Mesenchymal stem cell (in vitro differentiated cells and primary cell): ENCODE data around the gene CCDC63.

ENCODE experiments used
- DNase-seq: peaks from one replicate; pipeline ENCODE4 v3.0.0-alpha.2; 2013
- H2AFZ ChIP-seq: one replicate; pipeline ENCODE4 v1.6.1; 2013; ENCODE audit warnings: low read depth, mild to moderate bottlenecking, control low read depth, inconsistent platforms, low read length, moderate library complexity
- H2AK5ac ChIP-seq: 2 replicates; pipeline ENCODE4 v1.6.1; 2013; ENCODE audit warnings: low read length, moderate library complexity, mild to moderate bottlenecking, inconsistent platforms; ENCODE audit not compliant: severe bottlenecking
- H2BK120ac ChIP-seq: one replicate; pipeline ENCODE4 v1.6.1; 2013; ENCODE audit warnings: low read depth, mild to moderate bottlenecking, inconsistent platforms, low read length, moderate library complexity
- H2BK12ac ChIP-seq, 2 experiments: one replicate each; pipeline ENCODE4 v1.6.1; 2013; ENCODE audit warnings: inconsistent platforms in 2 of 2, low read length in 2 of 2, mild to moderate bottlenecking in 2 of 2, moderate library complexity in 2 of 2, control low read depth in 1 of 2
- H2BK15ac ChIP-seq: one replicate; pipeline ENCODE4 v1.6.1; 2013; ENCODE audit warnings: mild to moderate bottlenecking, low read depth, inconsistent platforms; ENCODE audit not compliant: poor library complexity, severe bottlenecking
- H2BK5ac ChIP-seq: 2 replicates; pipeline ENCODE4 v1.6.1; 2013; ENCODE audit warnings: low read depth, mild to moderate bottlenecking, low read length, control low read depth, inconsistent platforms; ENCODE audit not compliant: poor library complexity, severe bottlenecking
- H3K14ac ChIP-seq, 2 experiments: one replicate each; pipeline ENCODE4 v1.6.1; 2013; ENCODE audit warnings: inconsistent platforms in 2 of 2, low read length in 2 of 2, control low read depth in 1 of 2, mild to moderate bottlenecking in 1 of 2, moderate library complexity in 1 of 2
- H3K18ac ChIP-seq, 2 experiments: one replicate each; pipeline ENCODE4 v1.6.1; 2013; ENCODE audit warnings: inconsistent platforms in 2 of 2, low read length in 2 of 2, control low read depth in 1 of 2, low read depth in 1 of 2, mild to moderate bottlenecking in 1 of 2
- H3K23ac ChIP-seq, 2 experiments: one replicate each; pipeline ENCODE4 v1.6.1; 2013; ENCODE audit warnings: inconsistent platforms in 2 of 2, low read length in 2 of 2, mild to moderate bottlenecking in 2 of 2, moderate library complexity in 2 of 2, control low read depth in 1 of 2
- H3K27ac ChIP-seq: 2 replicates; pipeline ENCODE4 v1.5.1; 2013; ENCODE audit warnings: mild to moderate bottlenecking, moderate library complexity, low read length, control low read depth, inconsistent platforms; ENCODE audit not compliant: poor library complexity, severe bottlenecking
- H3K27me3 ChIP-seq, 2 experiments: 2 replicates each; pipeline versions ENCODE4 v1.6.1 to v1.7.0; 2013; ENCODE audit warnings: low read length in 2 of 2, mild to moderate bottlenecking in 2 of 2, moderate library complexity in 2 of 2, control low read depth in 1 of 2, inconsistent platforms in 1 of 2; ENCODE audit not compliant: control insufficient read depth in 1 of 2, insufficient read depth in 1 of 2
- H3K36me3 ChIP-seq, 2 experiments: 2 replicates each; pipeline versions ENCODE4 v1.6.1 to v1.7.0; 2013; ENCODE audit warnings: low read length in 2 of 2, control low read depth in 1 of 2, inconsistent platforms in 1 of 2, low read depth in 1 of 2, mild to moderate bottlenecking in 1 of 2; ENCODE audit not compliant: insufficient read depth in 2 of 2, control insufficient read depth in 1 of 2
- H3K4ac ChIP-seq, 2 experiments: one replicate each; pipeline ENCODE4 v1.6.1; 2013; ENCODE audit warnings: inconsistent platforms in 2 of 2, low read length in 2 of 2, mild to moderate bottlenecking in 2 of 2, moderate library complexity in 2 of 2, control low read depth in 1 of 2, low read depth in 1 of 2
- H3K4me1 ChIP-seq: 2 replicates; pipeline ENCODE4 v1.6.1; 2013; ENCODE audit warnings: low read depth, low read length, control low read depth; ENCODE audit not compliant: control insufficient read depth, insufficient read depth
- H3K4me2 ChIP-seq: 2 replicates; pipeline ENCODE4 v1.6.1; 2013; ENCODE audit warnings: low read length, mild to moderate bottlenecking, inconsistent platforms; ENCODE audit not compliant: poor library complexity, severe bottlenecking
- H3K4me3 ChIP-seq, 2 experiments: 2 replicates each; pipeline versions ENCODE4 v1.5.1 to v1.7.0; 2013; ENCODE audit warnings: low read length in 2 of 2, mild to moderate bottlenecking in 2 of 2, control low read depth in 1 of 2, low read depth in 1 of 2; ENCODE audit not compliant: insufficient read depth in 1 of 2
- H3K79me1 ChIP-seq: replicated peaks from 2 replicates; pipeline ENCODE4 v1.6.1; 2013; ENCODE audit warnings: mild to moderate bottlenecking, control low read depth, low read length, inconsistent platforms; ENCODE audit not compliant: poor library complexity, severe bottlenecking
- H3K9ac ChIP-seq: 2 replicates; pipeline ENCODE4 v1.7.0; 2013; ENCODE audit warnings: mild to moderate bottlenecking, low read length, moderate library complexity
- H3K9me3 ChIP-seq: 2 replicates; pipeline ENCODE4 v1.7.0; 2013; ENCODE audit warnings: mild to moderate bottlenecking, low read length; ENCODE audit not compliant: control insufficient read depth
- H4K8ac ChIP-seq: one replicate; pipeline ENCODE4 v1.6.1; 2013; ENCODE audit warnings: inconsistent platforms, mild to moderate bottlenecking, low read length, moderate library complexity
- H4K91ac ChIP-seq: one replicate; pipeline ENCODE4 v1.6.1; 2013; ENCODE audit warnings: mild to moderate bottlenecking, low read length, inconsistent platforms
- WGBS: methylation state at CpG from one replicate; pipeline ENCODE4 v1.1.7; 2013; ENCODE audit warnings: mixed read lengths; 5-methylcytosine and 5-hydroxymethylcytosine counted together

Gene CCDC63

GRCh38 chr12:110934093-110934852 lies 87.5 kb downstream of the CCDC63 start:
- H3K27ac ChIP-seq = no peak overlapping the region
- H2AK5ac ChIP-seq = no peak overlapping the region
- H3K4ac ChIP-seq = no peak overlapping the region
- no peak overlapping the region for H3K4me3 ChIP-seq
- H3K4me2 ChIP-seq = no peak overlapping the region
- no peaks in the 10 kb centered on the region for H3K36me3 ChIP-seq
- H2AFZ ChIP-seq = no peak overlapping the region
- no peaks in the 10 kb centered on the region for H3K79me1 ChIP-seq
- no peak overlapping the region for H4K91ac ChIP-seq
- H3K18ac ChIP-seq = no peak overlapping the region
- no peak overlapping the region for H4K8ac ChIP-seq
- H3K9ac ChIP-seq = no peak overlapping the region
- no peak overlapping the region for H3K14ac ChIP-seq
- no peak overlapping the region for H2BK15ac ChIP-seq
- H3K9me3 ChIP-seq = no peaks in the 10 kb centered on the region
- peaks cover 2% of the 10 kb centered on the region for H3K4me1 ChIP-seq
- H2BK120ac ChIP-seq = no peak overlapping the region
- DNase-seq = no peak
- H3K27me3 ChIP-seq = peaks cover 18 to 64% of the 10 kb centered on the region in 2 experiments
- H3K23ac ChIP-seq = no peak overlapping the region
- no peak overlapping the region for H2BK12ac ChIP-seq
- WGBS = 71% methylated on average over 3 of the region's 3 CpGs
- no peak overlapping the region for H2BK5ac ChIP-seq

- no peak overlapping the region for H3K14ac ChIP-seq
- H2BK12ac ChIP-seq = no peak overlapping the region
- no peak overlapping the region for H3K27ac ChIP-seq
- H3K4me2 ChIP-seq = no peak overlapping the region
- H3K23ac ChIP-seq = no peak overlapping the region
- no peak overlapping the region for H2BK15ac ChIP-seq
- peaks cover 2% of the 10 kb centered on the region for H3K4me1 ChIP-seq
- peaks cover 18 to 61% of the 10 kb centered on the region in 2 experiments for H3K27me3 ChIP-seq
- H4K91ac ChIP-seq = no peak overlapping the region
- DNase-seq = no peak
- no peaks in the 10 kb centered on the region for H3K9me3 ChIP-seq
- no peaks in the 10 kb centered on the region for H3K79me1 ChIP-seq
- H2BK120ac ChIP-seq = no peak overlapping the region
- WGBS = 93% methylated on average over 4 of the region's 4 CpGs
- no peak overlapping the region for H3K4me3 ChIP-seq
- H3K18ac ChIP-seq = no peak overlapping the region
- H2BK5ac ChIP-seq = no peak overlapping the region
- no peak overlapping the region for H2AFZ ChIP-seq
- H3K9ac ChIP-seq = no peak overlapping the region
- no peaks in the 10 kb centered on the region for H3K36me3 ChIP-seq
- H3K4ac ChIP-seq = no peak overlapping the region
- H2AK5ac ChIP-seq = no peak overlapping the region
- H4K8ac ChIP-seq = no peak overlapping the region
Measured at GRCh38 chr12:110935588-110935987, 88.8 kb downstream of the CCDC63 start.

GRCh38 chr12:110936367-110937103 lies 89.7 kb downstream of the CCDC63 start:
- 19% methylated on average over 12 of the region's 13 CpGs for WGBS
- Histone ChIP-seq H3K79me1 (no peaks in the 10 kb centered on the region), H2BK120ac (no peak overlapping the region), H3K23ac (no peak overlapping the region), H2AFZ (no peak overlapping the region), H3K14ac (no peak overlapping the region), H3K4me1 (peaks cover under 1% of the 10 kb centered on the region), H4K91ac (no peak overlapping the region), H3K9me3 (no peaks in the 10 kb centered on the region), H2BK5ac (no peak overlapping the region), H3K27me3 (peaks cover 22 to 62% of the 10 kb centered on the region in 2 experiments), H3K18ac (no peak overlapping the region), H3K27ac (no peak overlapping the region), H4K8ac (no peak overlapping the region), H2AK5ac (no peak overlapping the region), H3K36me3 (no peaks in the 10 kb centered on the region), H3K4me3 (no peak overlapping the region), H2BK15ac (no peak overlapping the region), H3K4me2 (no peak overlapping the region), H3K4ac (no peak overlapping the region), H3K9ac (no peak overlapping the region), H2BK12ac (no peak overlapping the region)
- DNase-seq = no peak

DNA sequence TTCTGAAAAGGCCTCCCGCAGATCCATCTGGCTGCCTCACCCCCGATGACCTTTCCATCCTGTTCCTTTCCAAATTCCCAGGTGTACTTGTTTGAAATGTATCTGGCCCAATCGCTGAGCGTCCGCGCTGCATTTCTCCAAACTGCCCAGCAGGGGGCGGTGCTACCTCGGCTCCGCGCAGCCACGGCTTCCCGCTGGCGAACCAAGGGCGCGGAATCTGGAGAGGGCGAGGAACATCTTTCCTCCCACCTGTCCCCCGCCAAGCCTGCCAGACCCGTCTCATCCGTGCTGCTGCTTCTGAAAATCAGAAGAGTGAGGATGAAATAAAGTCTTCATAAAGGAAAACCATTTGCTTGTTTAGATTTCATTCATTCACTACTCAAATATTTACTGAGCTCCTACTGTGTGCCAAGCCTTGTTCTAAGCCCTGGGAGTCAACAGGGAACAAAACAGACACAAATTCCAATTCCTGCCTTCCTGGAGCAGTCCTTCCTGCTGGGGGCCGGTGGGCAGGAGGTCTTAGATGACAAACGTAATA lies 90.4 kb downstream of the CCDC63 start:
- H3K14ac ChIP-seq = no peak overlapping the region
- no peak overlapping the region for H3K4ac ChIP-seq
- H3K36me3 ChIP-seq = no peaks in the 10 kb centered on the region
- H3K79me1 ChIP-seq = no peaks in the 10 kb centered on the region
- DNase-seq = peak; percentile 29
- WGBS = 1% methylated on average over 15 of the region's 21 CpGs
- H4K8ac ChIP-seq = no peak overlapping the region
- H2BK15ac ChIP-seq = no peak overlapping the region
- no peaks in the 10 kb centered on the region for H3K4me1 ChIP-seq
- H2BK5ac ChIP-seq = no peak overlapping the region
- no peak overlapping the region for H4K91ac ChIP-seq
- no peak overlapping the region for H2AFZ ChIP-seq
- no peak overlapping the region for H2BK120ac ChIP-seq
- no peak overlapping the region for H3K9ac ChIP-seq
- peak overlapping the region; percentile 18 for H3K4me2 ChIP-seq
- H3K27me3 ChIP-seq = peaks cover 16 to 56% of the 10 kb centered on the region in 2 experiments
- H3K27ac ChIP-seq = no peak overlapping the region
- H2BK12ac ChIP-seq = no peak overlapping the region
- no peak overlapping the region for H3K18ac ChIP-seq
- H3K9me3 ChIP-seq = no peaks in the 10 kb centered on the region
- H2AK5ac ChIP-seq = no peak overlapping the region
- H3K4me3 ChIP-seq = no peak overlapping the region
- H3K23ac ChIP-seq = no peak overlapping the region
